Activated CD4-positive, CD25-positive, alpha-beta regulatory T cell treated with anti-CD3 and anti-CD28 coated beads, Interleukin-2, amount 50 U/mL, for 72 hours (primary cell): ENCODE data around the gene GPR63.
"Not testable (repeated sequence)": the region's sequence is repeated elsewhere in the genome, so short reads cannot be mapped to it uniquely, and the experiment has no call there.

Source experiments
- DNase-seq: peaks from one replicate; pipeline ENCODE4 v3.0.0; 2021

GPR63 gene

GRCh38 chr6:96837081-96837971, at the start of gene GPR63:
Gene GPR63, minus strand, starts transcription at chr6:96837477. Its CDS starts 37,746 bp downstream, at chr6:96799731.
- DNase-seq = peak; percentile 59

- no peak for DNase-seq
Measured at GRCh38 chr6:96886519-96886918, 49.2 kb upstream of the GPR63 start.

- not testable (repeated sequence) for DNase-seq
Measured at GRCh38 chr6:96885187-96885631, 47.9 kb upstream of the GPR63 start.

- DNase-seq = no peak
Measured at GRCh38 chr6:96878143-96878542, 40.9 kb upstream of the GPR63 start.

- no peak for DNase-seq
Measured at GRCh38 chr6:96876886-96877545, 39.7 kb upstream of the GPR63 start.

- DNase-seq = no peak
Measured at GRCh38 chr6:96872976-96873375, 35.7 kb upstream of the GPR63 start.

- DNase-seq = no peak
Measured at GRCh38 chr6:96865055-96865405, 27.8 kb upstream of the GPR63 start.

- no peak for DNase-seq
Measured at GRCh38 chr6:96864216-96865054, 27.2 kb upstream of the GPR63 start.

GRCh38 chr6:96862560-96862959, 25.3 kb upstream of the GPR63 start:
- no peak for DNase-seq

GRCh38 chr6:96861588-96861987, 24.3 kb upstream of the GPR63 start:
- DNase-seq = no peak

- DNase-seq = no peak
Measured at GRCh38 chr6:96856856-96857255, 19.6 kb upstream of the GPR63 start.

GRCh38 chr6:96853083-96853482, 15.8 kb upstream of the GPR63 start:
- no peak for DNase-seq

- DNase-seq = no peak
Measured at GRCh38 chr6:96852605-96853004, 15.3 kb upstream of the GPR63 start.

GRCh38 chr6:96851858-96852257, 14.6 kb upstream of the GPR63 start:
- DNase-seq = no peak

- DNase-seq = no peak
Measured at GRCh38 chr6:96849615-96850014, 12.3 kb upstream of the GPR63 start.

- no peak for DNase-seq
Measured at GRCh38 chr6:96844530-96844929, 7.3 kb upstream of the GPR63 start.

- no peak for DNase-seq
Measured at GRCh38 chr6:96841345-96841744, 4.1 kb upstream of the GPR63 start.

GRCh38 chr6:96836631-96837080, 621 bp downstream of the GPR63 start:
- DNase-seq = no peak

- DNase-seq = no peak
Measured at GRCh38 chr6:96834070-96834469, 3.2 kb downstream of the GPR63 start.

GRCh38 chr6:96832780-96833179, 4.5 kb downstream of the GPR63 start:
- no peak for DNase-seq

GRCh38 chr6:96826865-96827264, 10.4 kb downstream of the GPR63 start:
- DNase-seq = no peak

GRCh38 chr6:96823743-96824142, 13.5 kb downstream of the GPR63 start:
- no peak for DNase-seq

- no peak for DNase-seq
Measured at GRCh38 chr6:96821034-96821433, 16.2 kb downstream of the GPR63 start.
